Trophoblast cell (in vitro differentiated cells and primary cell): ENCODE measurements around the gene PFN1.

ENCODE experiments used
- DNase-seq, 2 donors: peaks; one replicate each; pipeline ENCODE4 v3.0.0-alpha.2; 2016
- H2AFZ ChIP-seq: 2 replicates; pipeline ENCODE4 v1.6.1; 2013; ENCODE audit warnings: low read length, moderate library complexity, mild to moderate bottlenecking; ENCODE audit not compliant: insufficient read depth, poor library complexity
- H2AK5ac ChIP-seq: 2 replicates; pipeline ENCODE4 v1.6.1; 2013; ENCODE audit warnings: mild to moderate bottlenecking, low read length
- H2BK120ac ChIP-seq: 2 replicates; pipeline ENCODE4 v1.6.1; 2013; ENCODE audit warnings: low read length, mild to moderate bottlenecking, moderate library complexity; ENCODE audit not compliant: insufficient read depth, poor library complexity
- H2BK12ac ChIP-seq: 2 replicates; pipeline ENCODE4 v1.6.1; 2013; ENCODE audit warnings: mild to moderate bottlenecking, low read length, moderate library complexity
- H2BK5ac ChIP-seq: 2 replicates; pipeline ENCODE4 v1.6.1; 2013; ENCODE audit warnings: low read length, low read depth, moderate library complexity, mild to moderate bottlenecking; ENCODE audit not compliant: poor library complexity
- H3K14ac ChIP-seq: 2 replicates; pipeline ENCODE4 v1.6.1; 2013; ENCODE audit warnings: mild to moderate bottlenecking, low read length
- H3K18ac ChIP-seq: 2 replicates; pipeline ENCODE4 v1.6.1; 2013; ENCODE audit warnings: mild to moderate bottlenecking, low read length
- H3K23ac ChIP-seq: 2 replicates; pipeline ENCODE4 v1.6.1; 2013; ENCODE audit warnings: low read length
- H3K27ac ChIP-seq: 2 replicates; pipeline ENCODE4 v1.5.1; 2013; ENCODE audit warnings: low read depth, mild to moderate bottlenecking, inconsistent platforms, low read length, moderate library complexity
- H3K27me3 ChIP-seq: 2 replicates; pipeline ENCODE4 v1.6.1; 2013; ENCODE audit warnings: inconsistent platforms, mild to moderate bottlenecking, low read length, moderate library complexity; ENCODE audit not compliant: insufficient read depth
- H3K36me3 ChIP-seq, 2 experiments: 1 replicate in 1 of 2; 2 replicates in 1 of 2; pipeline ENCODE4 v1.6.1; 2013; ENCODE audit warnings: low read length in 2 of 2, mild to moderate bottlenecking in 2 of 2, moderate library complexity in 1 of 2; ENCODE audit not compliant: insufficient read depth in 2 of 2, control insufficient read depth in 1 of 2
- H3K4ac ChIP-seq: 2 replicates; pipeline ENCODE4 v1.6.1; 2013; ENCODE audit warnings: low read depth, mild to moderate bottlenecking, low read length, moderate library complexity
- H3K4me1 ChIP-seq, 2 experiments: 1 replicate in 1 of 2; 2 replicates in 1 of 2; pipeline ENCODE4 v1.6.1; 2013; ENCODE audit warnings: low read length in 2 of 2, mild to moderate bottlenecking in 2 of 2, moderate library complexity in 1 of 2; ENCODE audit not compliant: insufficient read depth in 2 of 2, control insufficient read depth in 1 of 2
- H3K4me2 ChIP-seq: 2 replicates; pipeline ENCODE4 v1.6.1; 2013; ENCODE audit warnings: inconsistent platforms, mild to moderate bottlenecking, low read length, moderate library complexity
- H3K4me3 ChIP-seq: 2 replicates; pipeline ENCODE4 v1.5.1; 2013; ENCODE audit warnings: mild to moderate bottlenecking, low read depth, low read length, inconsistent platforms
- H3K79me1 ChIP-seq: one replicate; pipeline ENCODE4 v1.6.1; 2013; ENCODE audit warnings: low read length
- H3K79me2 ChIP-seq: 2 replicates; pipeline ENCODE4 v1.6.1; 2013; ENCODE audit warnings: low read length, mild to moderate bottlenecking; ENCODE audit not compliant: control insufficient read depth, insufficient read depth, poor library complexity
- H3K9ac ChIP-seq: 2 replicates; pipeline ENCODE4 v1.6.1; 2013; ENCODE audit warnings: mild to moderate bottlenecking, low read length
- H3K9me3 ChIP-seq: 2 replicates; pipeline ENCODE4 v1.6.1; 2013; ENCODE audit warnings: low read depth, mild to moderate bottlenecking, control low read depth, inconsistent platforms, low read length; ENCODE audit not compliant: insufficient read depth
- H4K12ac ChIP-seq: 2 replicates; pipeline ENCODE4 v1.6.1; 2013; ENCODE audit warnings: low read depth, mild to moderate bottlenecking, low read length, moderate library complexity
- H4K8ac ChIP-seq: 2 replicates; pipeline ENCODE4 v1.6.1; 2013; ENCODE audit warnings: low read depth, mild to moderate bottlenecking, low read length, moderate library complexity
- H4K91ac ChIP-seq: one replicate; pipeline ENCODE4 v1.6.1; 2013; ENCODE audit warnings: low read depth, mild to moderate bottlenecking, low read length, moderate library complexity
- WGBS: extraction: QIAGEN DNeasy Blood & Tissue Kit; methylation state at CpG from one replicate; pipeline ENCODE4 v1.1.7; 2013; ENCODE audit warnings: missing lambda C conversion rate; ENCODE audit not compliant: insufficient read length, insufficient coverage; ENCODE audit errors: extremely low coverage; 5-methylcytosine and 5-hydroxymethylcytosine counted together

Gene PFN1

GRCh38 chr17:4939546-4939795, 8.9 kb downstream of the PFN1 start:
- peak overlapping the region; percentile 89 for H4K12ac ChIP-seq
- no peak overlapping the region for H2BK12ac ChIP-seq
- H3K79me1 ChIP-seq: peaks cover 13% of the 10 kb centered on the region
- peak overlapping the region; percentile 90 for H4K91ac ChIP-seq
- H2BK5ac ChIP-seq: peak overlapping the region; percentile 62
- peaks cover 18% of the 10 kb centered on the region for H3K79me2 ChIP-seq
- no peaks in the 10 kb centered on the region for H3K27me3 ChIP-seq
- H3K27ac ChIP-seq: peak overlapping the region; percentile 97
- peak overlapping the region; percentile 85 for H3K4me3 ChIP-seq
- H4K8ac ChIP-seq: peak overlapping the region; percentile 94
- peak overlapping the region; percentile 11 for H2AK5ac ChIP-seq
- H3K18ac ChIP-seq: peak overlapping the region; percentile 77
- no peak overlapping the region for H3K23ac ChIP-seq
- no CpG with 5 or more reads among the region's 16 CpGs for WGBS
- peak overlapping the region; percentile 56 for H3K4ac ChIP-seq
- peak overlapping the region; percentile 62 for H3K14ac ChIP-seq
- H2BK120ac ChIP-seq: peak overlapping the region; percentile 84
- peaks cover 37 to 50% of the 10 kb centered on the region in 2 experiments for H3K36me3 ChIP-seq
- DNase-seq: peak in 1 of 2 donors; percentile 58
- no peaks in the 10 kb centered on the region for H3K9me3 ChIP-seq
- H3K9ac ChIP-seq: peak overlapping the region; percentile 95
- H3K4me1 ChIP-seq: peaks cover 8 to 12% of the 10 kb centered on the region in 2 experiments
- peak overlapping the region; percentile 93 for H3K4me2 ChIP-seq
- peak overlapping the region; percentile 53 for H2AFZ ChIP-seq

- Histone ChIP-seq H2BK5ac (peak overlapping the region; percentile 62), H2AK5ac (peak overlapping the region; percentile 65), H3K4me2 (peak overlapping the region; percentile 93), H3K18ac (peak overlapping the region; percentile 77), H3K9me3 (no peaks in the 10 kb centered on the region), H2BK120ac (peak overlapping the region; percentile 84), H2BK12ac (no peak overlapping the region), H3K79me2 (peaks cover 18% of the 10 kb centered on the region), H3K27me3 (no peaks in the 10 kb centered on the region), H3K4me1 (peaks cover 8 to 12% of the 10 kb centered on the region in 2 experiments), H3K4ac (peak overlapping the region; percentile 56), H2AFZ (peak overlapping the region; percentile 21), H3K23ac (no peak overlapping the region), H3K4me3 (peak overlapping the region; percentile 85), H4K8ac (peak overlapping the region; percentile 94), H3K79me1 (peaks cover 15% of the 10 kb centered on the region), H4K12ac (peak overlapping the region; percentile 89), H3K36me3 (peaks cover 38 to 45% of the 10 kb centered on the region in 2 experiments), H3K14ac (peak overlapping the region; percentile 62), H3K27ac (peak overlapping the region; percentile 97), H4K91ac (peak overlapping the region; percentile 90), H3K9ac (peak overlapping the region; percentile 95)
- WGBS: no CpG with 5 or more reads among the region's 19 CpGs
- DNase-seq: no peak
Measured at GRCh38 chr17:4938688-4939545, 9.4 kb downstream of the PFN1 start.

- peaks cover 31 to 37% of the 10 kb centered on the region in 2 experiments for H3K36me3 ChIP-seq
- no peak overlapping the region for H2AK5ac ChIP-seq
- no peaks in the 10 kb centered on the region for H3K27me3 ChIP-seq
- no peak overlapping the region for H2BK12ac ChIP-seq
- no peaks in the 10 kb centered on the region for H3K9me3 ChIP-seq
- WGBS: no CpG with 5 or more reads among the region's 11 CpGs
- no peak overlapping the region for H4K8ac ChIP-seq
- no peak overlapping the region for H3K18ac ChIP-seq
- no peak overlapping the region for H3K14ac ChIP-seq
- no peak overlapping the region for H3K4ac ChIP-seq
- H3K4me2 ChIP-seq: no peak overlapping the region
- no peak overlapping the region for H3K27ac ChIP-seq
- H3K4me1 ChIP-seq: peaks cover 8 to 11% of the 10 kb centered on the region in 2 experiments
- no peak overlapping the region for H4K91ac ChIP-seq
- H3K23ac ChIP-seq: no peak overlapping the region
- H3K79me1 ChIP-seq: peaks cover 15% of the 10 kb centered on the region
- no peak overlapping the region for H2AFZ ChIP-seq
- no peak for DNase-seq
- no peak overlapping the region for H3K4me3 ChIP-seq
- H2BK120ac ChIP-seq: no peak overlapping the region
- no peak overlapping the region for H2BK5ac ChIP-seq
- H4K12ac ChIP-seq: no peak overlapping the region
- no peak overlapping the region for H3K9ac ChIP-seq
- H3K79me2 ChIP-seq: peaks cover 18% of the 10 kb centered on the region
Measured at GRCh38 chr17:4938069-4938491, 10.2 kb downstream of the PFN1 start.

GRCh38 chr17:4937553-4937952, 10.8 kb downstream of the PFN1 start:
- no peak overlapping the region for H2BK5ac ChIP-seq
- no peak overlapping the region for H4K12ac ChIP-seq
- peaks cover 18% of the 10 kb centered on the region for H3K79me2 ChIP-seq
- no peaks in the 10 kb centered on the region for H3K27me3 ChIP-seq
- DNase-seq: no peak
- H3K9me3 ChIP-seq: no peaks in the 10 kb centered on the region
- no peak overlapping the region for H4K8ac ChIP-seq
- peaks cover 8 to 10% of the 10 kb centered on the region in 2 experiments for H3K4me1 ChIP-seq
- H2AK5ac ChIP-seq: no peak overlapping the region
- H3K18ac ChIP-seq: no peak overlapping the region
- no peak overlapping the region for H3K27ac ChIP-seq
- H3K23ac ChIP-seq: no peak overlapping the region
- peaks cover 15% of the 10 kb centered on the region for H3K79me1 ChIP-seq
- no peak overlapping the region for H2BK120ac ChIP-seq
- no peak overlapping the region for H3K4ac ChIP-seq
- no peak overlapping the region for H3K4me3 ChIP-seq
- H2BK12ac ChIP-seq: no peak overlapping the region
- H3K14ac ChIP-seq: no peak overlapping the region
- no peak overlapping the region for H2AFZ ChIP-seq
- no peak overlapping the region for H3K9ac ChIP-seq
- H4K91ac ChIP-seq: no peak overlapping the region
- WGBS: no CpG with 5 or more reads among the region's 16 CpGs
- H3K36me3 ChIP-seq: peaks cover 30 to 32% of the 10 kb centered on the region in 2 experiments
- H3K4me2 ChIP-seq: no peak overlapping the region
